Effector memory CD8-positive, alpha-beta T cell (primary cell): ENCODE data around the gene DBI.
"Not testable (repeated sequence)": the region's sequence is repeated elsewhere in the genome, so short reads cannot be mapped to it uniquely, and the experiment has no call there.

Experiments
- ATAC-seq: fragments of 150-1000 bp; cut with Tn5 transposase; replicated peaks from 2 replicates; pipeline ENCODE4 v1.10.0; 2021; ENCODE audit warnings: mild to moderate bottlenecking, moderate library complexity
- DNase-seq, 3 experiments: peaks; one replicate each; pipeline ENCODE4 v3.0.0; 2021
- H3K27ac Mint-ChIP-seq, 2 donors: one replicate each; pipeline ENCODE4 v1.8.0; 2022; ENCODE audit warnings: mild to moderate bottlenecking in 2 of 2, mixed read lengths in 2 of 2, moderate library complexity in 2 of 2
- H3K27me3 Mint-ChIP-seq, 2 donors: one replicate each; pipeline ENCODE4 v1.8.0; 2022; ENCODE audit warnings: mixed read lengths in 2 of 2
- H3K36me3 Mint-ChIP-seq: one replicate; pipeline ENCODE4 v1.8.0; 2022; ENCODE audit warnings: mild to moderate bottlenecking, moderate library complexity, mixed read lengths; ENCODE audit not compliant: insufficient read depth
- H3K4me1 Mint-ChIP-seq, 2 donors: one replicate each; pipeline ENCODE4 v1.8.0; 2022; ENCODE audit warnings: low read depth in 2 of 2, mixed read lengths in 2 of 2
- H3K4me3 Mint-ChIP-seq, 2 donors: one replicate each; pipeline ENCODE4 v1.8.0; 2022; ENCODE audit warnings: mild to moderate bottlenecking in 2 of 2, mixed read lengths in 2 of 2, moderate library complexity in 2 of 2
- H3K9me3 Mint-ChIP-seq, 2 donors: one replicate each; pipeline ENCODE4 v1.8.0; 2022; ENCODE audit warnings: mixed read lengths in 2 of 2

The DBI gene

GRCh38 chr2:119372778-119373568 is 6.2 kb downstream of the DBI start:
- H3K4me3 Mint-ChIP-seq, result no peak overlapping the region
- H3K9me3 Mint-ChIP-seq, result peaks cover 0 to 3% of the 10 kb centered on the region in 2 donors
- H3K4me1 Mint-ChIP-seq, result peaks cover 11 to 15% of the 10 kb centered on the region in 2 donors
- H3K27me3 Mint-ChIP-seq, result no peaks in the 10 kb centered on the region
- DNase-seq (no peak), ATAC-seq (no peak)
- no peak overlapping the region for H3K27ac Mint-ChIP-seq
- H3K36me3 Mint-ChIP-seq, result peaks cover 50% of the 10 kb centered on the region

- not testable (repeated sequence) for H3K4me1 Mint-ChIP-seq, H3K27me3 Mint-ChIP-seq, DNase-seq, ATAC-seq, H3K27ac Mint-ChIP-seq, H3K4me3 Mint-ChIP-seq, H3K9me3 Mint-ChIP-seq
- peaks cover 39% of the 10 kb centered on the region for H3K36me3 Mint-ChIP-seq
Measured at GRCh38 chr2:119373907-119374745, 7.3 kb downstream of the DBI start.

GRCh38 chr2:119376406-119376805 is 9.6 kb downstream of the DBI start:
- peaks cover 21% of the 10 kb centered on the region for H3K36me3 Mint-ChIP-seq
- ATAC-seq, H3K9me3 Mint-ChIP-seq, H3K27me3 Mint-ChIP-seq, DNase-seq, H3K4me1 Mint-ChIP-seq, H3K27ac Mint-ChIP-seq, H3K4me3 Mint-ChIP-seq: not testable (repeated sequence)

- DNase-seq, result no peak
- no peak overlapping the region for H3K4me3 Mint-ChIP-seq
- H3K27me3 Mint-ChIP-seq, result no peaks in the 10 kb centered on the region
- no peaks in the 10 kb centered on the region for H3K4me1 Mint-ChIP-seq
- no peak overlapping the region for H3K27ac Mint-ChIP-seq
- peaks cover 17% of the 10 kb centered on the region for H3K36me3 Mint-ChIP-seq
- no peak for ATAC-seq
- H3K9me3 Mint-ChIP-seq, result peaks cover 0 to 3% of the 10 kb centered on the region in 2 donors
Measured at GRCh38 chr2:119376810-119377209, 10.0 kb downstream of the DBI start.

GRCh38 chr2:119377294-119377992 is 10.7 kb downstream of the DBI start:
- H3K36me3 Mint-ChIP-seq, result peaks cover 13% of the 10 kb centered on the region
- H3K27me3 Mint-ChIP-seq, result peaks cover 0 to 5% of the 10 kb centered on the region in 2 donors
- no peaks in the 10 kb centered on the region for H3K4me1 Mint-ChIP-seq
- no peak for DNase-seq
- peaks cover 0 to 3% of the 10 kb centered on the region in 2 donors for H3K9me3 Mint-ChIP-seq
- no peak overlapping the region for H3K27ac Mint-ChIP-seq
- ATAC-seq, result no peak
- H3K4me3 Mint-ChIP-seq, result no peak overlapping the region

GRCh38 chr2:119377993-119378345 is 11.2 kb downstream of the DBI start:
- H3K36me3 Mint-ChIP-seq, result peaks cover 8% of the 10 kb centered on the region
- H3K4me3 Mint-ChIP-seq, result no peak overlapping the region
- peaks cover 0 to 2% of the 10 kb centered on the region in 2 donors for H3K9me3 Mint-ChIP-seq
- ATAC-seq, result no peak
- peaks cover 0 to 7% of the 10 kb centered on the region in 2 donors for H3K27me3 Mint-ChIP-seq
- no peaks in the 10 kb centered on the region for H3K4me1 Mint-ChIP-seq
- no peak overlapping the region for H3K27ac Mint-ChIP-seq
- no peak for DNase-seq

- no peaks in the 10 kb centered on the region for H3K4me1 Mint-ChIP-seq
- H3K4me3 Mint-ChIP-seq, result no peak overlapping the region
- H3K27ac Mint-ChIP-seq, result no peak overlapping the region
- H3K27me3 Mint-ChIP-seq, result peaks cover 3 to 7% of the 10 kb centered on the region in 2 donors
- no peaks in the 10 kb centered on the region for H3K9me3 Mint-ChIP-seq
- peaks cover 7% of the 10 kb centered on the region for H3K36me3 Mint-ChIP-seq
- DNase-seq (no peak), ATAC-seq (no peak)
Measured at GRCh38 chr2:119378566-119378965, 11.8 kb downstream of the DBI start.

GRCh38 chr2:119383410-119384140 is 16.8 kb downstream of the DBI start:
- peak overlapping the region in 1 of 2 donors; percentile 30 for H3K27ac Mint-ChIP-seq
- no peaks in the 10 kb centered on the region for H3K9me3 Mint-ChIP-seq
- H3K4me1 Mint-ChIP-seq, result no peaks in the 10 kb centered on the region
- no peaks in the 10 kb centered on the region for H3K36me3 Mint-ChIP-seq
- no peak for ATAC-seq
- DNase-seq, result no peak
- H3K27me3 Mint-ChIP-seq, result peaks cover 35 to 39% of the 10 kb centered on the region in 2 donors
- H3K4me3 Mint-ChIP-seq, result no peak overlapping the region

- Mint-ChIP-seq H3K27ac (no peak overlapping the region), H3K36me3 (no peaks in the 10 kb centered on the region), H3K4me3 (no peak overlapping the region), H3K9me3 (no peaks in the 10 kb centered on the region), H3K27me3 (peaks cover 35 to 52% of the 10 kb centered on the region in 2 donors), H3K4me1 (no peaks in the 10 kb centered on the region)
- DNase-seq, result no peak
- ATAC-seq, result no peak
Measured at GRCh38 chr2:119384971-119385370, 18.2 kb downstream of the DBI start.

GRCh38 chr2:119385466-119385865 is 18.7 kb downstream of the DBI start:
- Mint-ChIP-seq H3K27ac (no peak overlapping the region), H3K9me3 (no peaks in the 10 kb centered on the region), H3K36me3 (no peaks in the 10 kb centered on the region), H3K27me3 (peaks cover 35 to 52% of the 10 kb centered on the region in 2 donors), H3K4me3 (no peak overlapping the region), H3K4me1 (no peaks in the 10 kb centered on the region)
- DNase-seq (no peak), ATAC-seq (no peak)

GRCh38 chr2:119387381-119388129 is 20.8 kb downstream of the DBI start:
- H3K4me3 Mint-ChIP-seq, result no peak overlapping the region
- DNase-seq (no peak), ATAC-seq (no peak)

GRCh38 chr2:119389615-119390306 is 23.0 kb downstream of the DBI start:
- Mint-ChIP-seq H3K27me3 (peaks cover 16 to 37% of the 10 kb centered on the region in 2 donors), H3K27ac (no peak overlapping the region), H3K36me3 (no peaks in the 10 kb centered on the region), H3K4me3 (no peak overlapping the region), H3K9me3 (no peaks in the 10 kb centered on the region), H3K4me1 (no peaks in the 10 kb centered on the region)
- no peak for DNase-seq
- ATAC-seq, result no peak

More at GRCh38 chr2:119387381-119388129, 20.8 kb downstream of the DBI start:
- H3K27me3 Mint-ChIP-seq, result peaks cover 30 to 52% of the 10 kb centered on the region in 2 donors
- no peaks in the 10 kb centered on the region for H3K9me3 Mint-ChIP-seq
- no peaks in the 10 kb centered on the region for H3K4me1 Mint-ChIP-seq
- no peaks in the 10 kb centered on the region for H3K36me3 Mint-ChIP-seq
- no peak overlapping the region for H3K27ac Mint-ChIP-seq
